Pancreas (tissue), 10 donors: ENCODE measurements around the gene TBC1D9. TPM values are rescaled to one million over a fixed set of nuclear protein-coding genes. Genes with fewer than 3 reads are reported as not detected.

Experiments
- ATAC-seq, 4 donors: fragments of 200-7000 bp; cut with Tn5 transposase; one replicate each; pipeline versions ENCODE4 v1.8.0 to v1.9.1; 2020; ENCODE audit warnings: mild to moderate bottlenecking in 4 of 4, moderate library complexity in 4 of 4
- DNase-seq, 6 donors: peaks; one replicate each; pipeline ENCODE4 v3.0.0-alpha.2; 2020
- FAIRE-seq: peaks from 2 replicates; lab custom pipeline; 2012; peaks lifted over from hg19 to GRCh38; lab: Jason Lieb, UNC
- H3K27ac ChIP-seq, 4 donors: fragments of 200-600 bp; sonication (generic); 1 replicate in 3 of 4; 2 replicates in 1 of 4; pipeline versions ENCODE4 v1.5.0 to v1.8.0; 2020
- H3K27me3 ChIP-seq, 4 donors: fragments of 200-600 bp; one replicate each; pipeline ENCODE4 v1.8.0; 2021
- H3K36me3 ChIP-seq, 3 donors: fragments of 200-600 bp; sonication (generic) in 1 of 3; one replicate each; pipeline versions ENCODE4 v1.5.0 to v1.8.0; 2020 to 2021
- H3K4me1 ChIP-seq, 3 donors: fragments of 200-600 bp; one replicate each; pipeline ENCODE4 v1.8.0; 2021
- H3K4me3 ChIP-seq, 4 donors: fragments of 200-600 bp; sonication (generic) in 2 of 4; one replicate each; pipeline versions ENCODE4 v1.5.0 to v1.8.0; 2020 to 2021
- H3K9me3 ChIP-seq, 4 donors: fragments of 200-600 bp; one replicate each; pipeline ENCODE4 v1.8.0; 2021
- CTCF ChIP-seq, 4 donors: fragments of 200-600 bp; sonication (generic) in 3 of 4; IDR thresholded peaks; one replicate each; pipeline versions ENCODE4 v1.5.0 to v1.8.0; 2021; ENCODE audit warnings: antibody characterized with exemption in 4 of 4
- WGBS, 2 donors: extraction: QIAGEN DNeasy Blood & Tissue Kit; methylation state at CpG; one replicate each; pipeline ENCODE4 v1.1.7; 2013; 5-methylcytosine and 5-hydroxymethylcytosine counted together
- intact Hi-C, 3 donors: fragments of 100-400 bp; cut with DNase I; formaldehyde crosslinking; loops; one replicate each; pipeline versions ENCODE4 v1.11.1 to v1.14.2; 2022
- polyA plus RNA-seq, 2 donors: library from polyadenylated mRNA; stranded (reverse); fragments of 200-250 nt; gene quantifications; one replicate each; pipeline ENCODE4 v1.2.3, GENCODE V29; 2013
- total RNA-seq, 6 donors: library from RNA; stranded (reverse); fragmentation: NEBNext Ultra II Directional in 4 of 6; extraction: Animal tissue kit (Norgen Biotek cat#: 25700) in 4 of 6; gene quantifications; one replicate each; pipeline versions ENCODE4 v1.2.1 to v1.2.4, GENCODE V29; 2021 to 2023
- donor health status: healthy with polysubstance abuse.
- donor health status: DM: no; HTN: no; CAD: no; lungs with moderate emphysema.
- donor health status: DM: no; HTN: no; CAD: no.
- donor health status: control.
- donor health status: control.
- donor health status: Bipolar disorder and iron deficiency.
- donor health status: DM: yes; HTN: yes; CAD: no.
- donor health status: DM: no; HTN: no; CAD: no.
- donor health status: DM: no; HTN: no; CAD: no.
- donor health status: DM: yes; HTN: yes; CAD: no.

The TBC1D9 gene
- total and polyA plus RNA-seq, 8 donors, result 5.3 to 17.9 (median 9.8) TPM

- WGBS, 2 donors, result 94 to 96% methylated on average over 3 of the region's 3 CpGs
- Histone ChIP-seq H3K4me3 (no peak overlapping the region), H3K27ac (no peak overlapping the region), H3K9me3 (no peaks in the 10 kb centered on the region), H3K27me3 (no peaks in the 10 kb centered on the region), H3K36me3 (no peaks in the 10 kb centered on the region), H3K4me1 (no peaks in the 10 kb centered on the region)
- ATAC-seq (no peak), DNase-seq (no peak), FAIRE-seq (no peak)
- intact Hi-C loops, result no loop called here
- no peak for TF ChIP-seq CTCF (IDR thresholded peaks at IDR 0.05)
These were observed 66.6 kb downstream of the TBC1D9 start for GRCh38 chr4:140689623-140690022.

DNA sequence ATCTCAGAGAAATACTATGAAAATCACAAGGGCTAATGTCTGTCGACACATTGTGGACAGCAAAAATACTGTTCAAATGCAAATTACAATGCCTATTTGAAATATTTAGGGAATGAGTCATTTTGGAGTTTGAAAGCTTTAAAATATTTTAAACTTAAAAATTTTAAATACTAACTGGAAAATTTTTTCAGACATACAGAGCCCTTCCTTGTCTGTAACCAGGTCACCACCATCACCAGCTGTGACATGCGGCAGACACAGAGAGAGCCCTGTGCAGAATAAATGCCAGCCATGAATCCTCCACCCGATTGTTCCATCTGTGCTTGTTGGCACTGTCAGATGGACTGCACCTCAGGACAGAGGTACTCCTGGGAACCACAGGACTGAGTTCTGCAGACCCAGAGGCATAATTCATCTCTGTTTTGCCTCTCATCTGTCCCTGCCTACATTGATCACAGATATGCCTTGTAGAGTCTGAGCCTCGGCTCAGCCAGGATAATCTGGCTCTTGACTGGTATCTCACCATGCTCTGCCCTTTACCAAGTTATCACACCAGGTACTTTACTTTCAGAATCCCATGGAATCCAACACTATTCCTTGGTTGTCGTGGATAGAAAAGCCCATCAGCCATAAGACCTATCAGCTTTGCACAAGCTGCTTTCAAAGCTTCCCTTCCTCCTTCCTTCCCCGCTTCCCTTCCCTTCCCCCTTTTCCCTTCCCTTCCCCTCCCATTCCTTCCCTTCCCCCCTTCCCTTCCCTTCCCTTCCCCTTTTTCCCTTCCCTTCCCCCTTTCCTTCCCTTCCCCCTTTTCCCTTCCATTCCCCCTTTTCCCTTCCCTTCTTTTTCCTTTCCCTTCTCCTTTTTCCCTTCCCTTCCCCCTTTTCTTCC, 67.2 kb downstream of the TBC1D9 start:
- H3K9me3 ChIP-seq, result no peaks in the 10 kb centered on the region
- H3K27ac ChIP-seq, result no peak overlapping the region
- 88 to 95% methylated on average over 6 of the region's 6 CpGs for WGBS, 2 donors
- peak in 1 of 4 donors; percentile 33 for ATAC-seq
- H3K27me3 ChIP-seq, result no peaks in the 10 kb centered on the region
- FAIRE-seq, result no peak
- no peak for TF ChIP-seq CTCF (IDR thresholded peaks at IDR 0.05)
- DNase-seq, result no peak
- H3K36me3 ChIP-seq, result no peaks in the 10 kb centered on the region
- intact Hi-C loops, result no loop called here
- no peak overlapping the region for H3K4me3 ChIP-seq
- H3K4me1 ChIP-seq, result no peaks in the 10 kb centered on the region

- intact Hi-C loops, result no loop called here
- Histone ChIP-seq H3K27ac (no peak overlapping the region), H3K4me1 (no peaks in the 10 kb centered on the region), H3K9me3 (no peaks in the 10 kb centered on the region), H3K36me3 (no peaks in the 10 kb centered on the region), H3K4me3 (no peak overlapping the region), H3K27me3 (no peaks in the 10 kb centered on the region)
- no peak for TF ChIP-seq CTCF (IDR thresholded peaks at IDR 0.05)
- FAIRE-seq (no peak), DNase-seq (no peak), ATAC-seq (peak in 2 of 4 donors; percentile 46 to 59)
These were observed 69.4 kb downstream of the TBC1D9 start for GRCh38 chr4:140686796-140687195.

DNA sequence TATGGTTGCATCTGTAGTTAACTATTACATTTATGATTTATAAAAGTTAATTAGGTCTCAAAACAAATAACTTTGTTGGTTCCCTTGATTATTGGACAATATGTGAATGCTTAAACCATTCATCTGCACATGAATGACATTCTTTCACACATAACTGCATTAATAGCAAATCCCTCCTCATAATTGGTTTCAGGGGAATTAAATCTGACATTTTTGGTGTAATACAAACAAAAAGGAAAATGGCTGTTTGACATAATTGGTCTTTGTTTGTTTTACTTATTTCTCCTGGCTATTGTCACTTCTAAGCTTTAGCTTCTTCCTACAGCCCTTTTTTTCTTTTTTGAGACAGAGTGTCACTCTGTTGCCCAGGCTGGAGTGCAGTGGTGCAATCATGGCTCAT, 71.9 kb downstream of the TBC1D9 start:
- FAIRE-seq, result no peak
- intact Hi-C loops, result no loop called here

More for the DNA sequence above, 71.9 kb downstream of the TBC1D9 start:
- no peak for DNase-seq
- no peak for ATAC-seq
- H3K9me3 ChIP-seq, result no peaks in the 10 kb centered on the region
- H3K27me3 ChIP-seq, result no peaks in the 10 kb centered on the region
- no peak overlapping the region for H3K4me3 ChIP-seq
- H3K27ac ChIP-seq, result no peak overlapping the region
- H3K36me3 ChIP-seq, result peaks cover 0 to 2% (median 0%) of the 10 kb centered on the region in 3 donors
- TF ChIP-seq CTCF (IDR thresholded peaks at IDR 0.05), result no peak
- H3K4me1 ChIP-seq, result no peaks in the 10 kb centered on the region
